Superior temporal gyrus (tissue), 1 donor: Measurements from ENCODE around the gene KCNE4.
"Not testable (repeated sequence)": the region's sequence is repeated elsewhere in the genome, so short reads cannot be mapped to it uniquely, and the experiment has no call there.

Experiments
- DNase-seq: peaks from one replicate; pipeline ENCODE4 v3.0.0-alpha.2; 2016; ENCODE audit errors: extremely low spot score

Gene KCNE4

DNA sequence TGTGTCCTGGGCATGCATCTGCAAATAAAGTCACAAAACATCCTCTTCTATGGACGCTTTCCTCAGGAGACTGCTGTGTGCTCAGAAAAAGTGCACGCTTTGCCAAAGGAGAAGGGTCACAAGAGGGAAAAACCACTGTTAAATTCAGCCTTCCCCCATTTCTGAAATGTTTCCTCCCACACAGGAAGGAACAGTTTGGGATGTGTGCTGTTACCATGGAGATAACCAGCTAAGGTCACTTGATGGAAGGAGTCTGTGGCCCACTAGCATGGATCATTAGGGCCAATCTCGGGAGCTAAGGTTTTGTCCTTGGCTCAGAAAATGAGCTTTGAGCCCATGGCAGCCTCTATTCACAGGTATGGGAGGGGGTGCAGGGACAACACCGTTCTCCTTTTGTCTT, 5.6 kb downstream of the KCNE4 start:
- DNase-seq: no peak

DNA sequence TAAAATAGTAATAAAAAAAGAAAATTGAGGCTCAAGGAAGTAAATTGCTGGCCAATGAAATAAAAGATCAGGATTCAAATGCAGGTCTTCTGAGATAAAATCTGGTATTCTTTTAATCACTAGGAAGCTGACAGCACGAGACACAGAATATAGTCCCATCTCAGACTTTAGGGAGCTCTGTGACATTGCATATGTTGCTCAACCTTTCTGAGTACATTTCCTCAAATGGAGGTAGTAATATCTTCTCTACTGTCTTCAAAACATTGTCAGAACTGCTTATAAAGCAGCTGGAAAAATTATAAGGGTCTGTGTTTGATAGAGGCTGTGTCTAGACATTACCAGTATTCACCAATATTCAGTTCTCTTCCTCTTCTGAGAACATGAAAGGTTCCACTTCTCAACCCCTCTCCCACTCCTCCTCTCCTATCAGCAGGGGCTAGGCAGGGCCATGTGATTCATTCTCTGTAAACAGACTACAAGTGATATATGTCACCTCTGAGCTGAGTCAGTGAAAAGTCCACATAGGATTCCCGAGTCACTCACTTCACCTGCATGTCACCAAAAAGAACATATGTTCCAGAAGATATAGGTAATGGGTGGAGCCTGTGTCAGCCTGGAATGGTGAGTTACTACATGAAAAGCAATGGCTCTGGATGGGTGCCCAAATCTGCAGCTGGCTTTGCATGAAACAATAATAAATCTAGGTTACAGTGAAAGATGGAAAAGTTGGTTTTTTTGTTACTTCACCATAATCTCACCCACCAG, 7.1 kb downstream of the KCNE4 start:
- no peak for DNase-seq

DNA sequence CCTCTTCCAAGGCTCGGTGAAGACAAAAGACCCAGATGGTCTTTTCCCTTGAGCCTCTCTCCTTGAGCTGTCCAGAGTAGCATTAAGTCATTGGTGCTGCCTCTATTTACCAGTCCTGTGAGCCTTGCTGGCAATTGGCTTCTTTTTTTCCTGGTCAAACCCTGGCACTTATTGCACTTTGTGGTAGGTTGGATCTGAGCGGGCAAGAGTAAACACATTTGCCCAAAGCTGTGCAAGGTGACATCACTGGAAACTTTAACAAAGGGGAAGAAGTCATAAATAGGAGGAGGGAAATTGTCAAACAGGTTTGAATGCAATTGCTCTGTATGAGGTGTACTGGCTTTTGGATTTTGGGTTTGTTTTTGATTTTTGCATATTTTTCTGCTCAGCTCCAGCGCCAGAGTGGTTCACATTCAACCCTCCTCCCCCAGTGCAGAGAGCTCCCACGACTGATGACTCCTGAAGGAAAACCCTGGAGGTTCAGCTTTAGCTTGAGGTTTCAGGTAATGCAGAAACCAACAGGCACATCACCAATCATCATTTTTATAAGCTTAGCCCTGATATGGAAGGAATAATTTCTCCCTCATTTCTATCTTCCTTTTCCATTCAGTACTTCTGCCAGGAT, 8.3 kb downstream of the KCNE4 start:
- DNase-seq: no peak

DNA sequence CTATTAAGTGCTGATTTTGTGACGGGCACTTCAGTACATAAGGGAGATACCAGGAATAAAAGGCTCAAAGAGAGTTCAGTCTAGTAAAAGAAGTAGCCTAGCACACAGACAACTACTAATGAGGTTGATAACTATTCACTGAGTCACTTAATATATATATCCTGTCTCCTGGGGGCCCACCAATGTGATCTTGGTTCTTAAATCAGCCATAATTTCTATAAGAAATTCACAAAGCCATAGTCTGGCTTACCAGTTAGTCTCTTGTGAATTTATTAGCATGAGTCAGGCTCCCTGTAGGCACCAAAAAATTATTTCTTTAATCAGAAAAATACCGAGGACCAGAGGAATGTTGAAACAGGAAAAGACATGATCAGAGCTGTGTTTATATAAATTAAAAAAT, 10.4 kb downstream of the KCNE4 start:
- no peak for DNase-seq

DNA sequence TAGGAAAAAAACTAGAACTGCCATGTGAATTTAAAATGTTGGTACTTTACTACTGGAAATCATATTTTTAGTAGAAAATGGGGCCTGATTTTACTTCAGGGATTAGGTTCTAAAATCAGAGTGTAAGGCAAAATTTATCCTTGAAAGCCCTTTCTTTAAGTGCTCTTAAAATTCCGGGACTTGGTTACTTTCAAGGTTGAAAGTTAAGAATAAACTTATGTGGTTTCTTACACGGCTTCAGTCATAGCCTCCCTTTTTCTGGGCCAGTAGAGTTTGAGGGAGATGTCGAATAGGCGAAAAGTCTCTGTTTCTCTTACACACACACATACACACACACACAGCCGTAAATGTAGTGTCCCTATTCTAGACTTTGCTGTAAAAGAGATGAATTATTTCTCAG, 13.1 kb downstream of the KCNE4 start:
- no peak for DNase-seq

DNA sequence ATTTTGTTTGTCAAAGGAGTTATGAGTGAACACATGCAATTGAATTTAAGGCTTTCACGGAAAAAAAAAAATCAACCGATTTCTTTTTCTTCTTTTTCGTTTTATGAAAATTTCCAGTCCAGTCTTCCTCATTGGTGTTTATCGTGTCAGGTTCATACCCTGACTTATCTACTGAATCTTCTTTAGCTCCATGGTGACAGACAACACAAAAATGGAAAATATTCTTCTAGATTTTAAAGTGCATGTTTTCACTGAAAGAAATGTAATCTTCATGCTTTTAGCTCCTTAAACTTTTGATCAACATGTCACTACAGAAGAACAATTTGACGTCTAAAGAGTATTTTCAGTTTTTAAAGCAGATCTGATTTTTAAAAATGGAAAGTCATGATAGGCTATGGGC, 14.7 kb downstream of the KCNE4 start:
- no peak for DNase-seq

DNA sequence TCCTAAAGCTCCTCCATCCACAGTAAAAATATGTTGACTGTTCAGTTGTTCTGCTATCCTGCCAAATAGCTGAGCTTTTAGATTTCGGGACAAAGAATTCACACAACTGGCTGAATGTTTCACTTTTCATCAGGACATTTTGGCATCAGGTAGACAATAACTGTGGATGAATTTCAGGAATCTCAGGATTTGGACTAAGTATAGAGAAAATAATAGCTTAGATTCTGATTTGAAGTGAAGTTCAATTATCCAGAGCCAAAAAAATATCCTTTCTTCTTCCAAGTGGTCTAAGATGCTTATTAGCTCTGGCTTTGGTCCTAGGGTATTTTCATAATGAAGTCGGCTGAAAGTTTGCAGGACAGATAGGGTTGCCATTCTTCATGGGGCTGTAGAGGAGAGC, 16.1 kb downstream of the KCNE4 start:
- DNase-seq: no peak

DNA sequence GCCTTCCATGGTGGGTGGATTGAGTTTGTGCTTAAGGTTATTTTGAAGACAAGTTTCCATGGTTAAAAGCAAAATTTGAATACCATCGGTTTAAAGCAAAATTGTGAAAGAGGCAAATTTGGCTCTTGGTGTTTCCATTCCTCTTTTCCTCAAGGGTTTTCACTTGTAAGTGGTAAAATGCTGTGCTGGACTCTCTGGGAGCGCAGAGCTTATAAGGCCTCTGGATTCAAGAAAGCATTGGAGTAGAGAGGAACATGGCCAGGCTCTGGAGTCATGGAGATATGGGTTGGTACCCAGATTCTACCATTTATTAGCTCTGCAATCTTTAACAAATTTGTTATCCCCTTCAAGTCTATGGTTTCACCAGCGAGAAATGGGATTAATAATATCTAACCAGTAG, 17.5 kb downstream of the KCNE4 start:
- DNase-seq: no peak

DNA sequence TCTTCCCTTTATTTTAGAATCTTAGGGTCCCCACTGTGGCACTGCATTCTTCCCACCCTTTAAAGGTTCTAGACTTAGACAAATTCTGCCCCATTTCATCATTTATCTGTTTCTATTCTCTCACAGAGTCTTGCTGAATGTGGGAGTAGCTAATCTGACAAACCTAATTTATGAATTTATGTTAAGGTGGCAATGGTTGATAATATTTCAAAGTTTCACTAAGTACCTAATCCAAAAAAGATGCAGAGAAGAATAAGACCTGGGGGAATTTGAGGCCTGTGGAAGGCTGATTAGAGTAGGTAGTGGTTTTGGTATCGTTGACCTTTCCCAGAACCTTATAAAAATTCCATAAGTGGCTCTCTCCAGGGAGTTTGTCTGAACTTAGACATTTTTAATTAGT, 18.0 kb downstream of the KCNE4 start:
- DNase-seq: no peak

DNA sequence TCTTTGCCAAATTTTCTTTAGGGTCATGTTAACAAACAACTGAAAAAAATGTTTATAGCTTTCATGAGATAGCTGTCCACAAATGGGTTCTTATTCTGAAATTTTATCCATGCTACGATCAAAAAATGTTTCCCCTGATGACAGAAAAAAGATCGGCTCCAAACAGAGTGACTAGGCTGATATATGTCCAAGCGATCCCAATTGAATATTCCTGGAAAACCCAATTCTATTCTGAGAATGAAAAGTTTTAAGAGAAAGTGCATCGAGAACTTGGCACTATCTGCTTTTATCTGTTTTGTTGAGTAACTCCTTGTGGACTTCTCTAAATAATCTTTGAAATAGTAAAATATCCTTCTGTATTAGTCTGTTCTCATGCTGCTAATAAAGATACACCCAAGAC, 19.1 kb downstream of the KCNE4 start:
- DNase-seq: no peak

DNA sequence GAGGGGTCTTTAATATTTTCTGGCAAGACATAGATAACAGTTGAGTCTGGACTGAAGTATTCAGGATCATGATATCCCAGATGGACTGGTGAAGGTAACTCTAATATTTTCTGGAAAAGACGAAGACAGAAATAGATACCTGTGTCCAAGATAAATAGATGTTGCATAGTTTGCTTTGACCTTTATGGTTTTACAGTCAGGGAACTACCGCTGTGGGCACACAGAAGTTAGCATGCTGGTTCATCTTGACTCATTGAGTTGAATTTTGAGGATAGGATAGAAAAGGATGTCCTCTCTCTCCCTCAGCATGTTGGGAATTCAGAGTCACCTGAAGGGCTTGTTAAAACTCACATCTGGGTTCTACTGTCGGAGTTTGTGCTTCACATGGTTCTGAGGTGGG, 20.8 kb downstream of the KCNE4 start:
- no peak for DNase-seq

DNA sequence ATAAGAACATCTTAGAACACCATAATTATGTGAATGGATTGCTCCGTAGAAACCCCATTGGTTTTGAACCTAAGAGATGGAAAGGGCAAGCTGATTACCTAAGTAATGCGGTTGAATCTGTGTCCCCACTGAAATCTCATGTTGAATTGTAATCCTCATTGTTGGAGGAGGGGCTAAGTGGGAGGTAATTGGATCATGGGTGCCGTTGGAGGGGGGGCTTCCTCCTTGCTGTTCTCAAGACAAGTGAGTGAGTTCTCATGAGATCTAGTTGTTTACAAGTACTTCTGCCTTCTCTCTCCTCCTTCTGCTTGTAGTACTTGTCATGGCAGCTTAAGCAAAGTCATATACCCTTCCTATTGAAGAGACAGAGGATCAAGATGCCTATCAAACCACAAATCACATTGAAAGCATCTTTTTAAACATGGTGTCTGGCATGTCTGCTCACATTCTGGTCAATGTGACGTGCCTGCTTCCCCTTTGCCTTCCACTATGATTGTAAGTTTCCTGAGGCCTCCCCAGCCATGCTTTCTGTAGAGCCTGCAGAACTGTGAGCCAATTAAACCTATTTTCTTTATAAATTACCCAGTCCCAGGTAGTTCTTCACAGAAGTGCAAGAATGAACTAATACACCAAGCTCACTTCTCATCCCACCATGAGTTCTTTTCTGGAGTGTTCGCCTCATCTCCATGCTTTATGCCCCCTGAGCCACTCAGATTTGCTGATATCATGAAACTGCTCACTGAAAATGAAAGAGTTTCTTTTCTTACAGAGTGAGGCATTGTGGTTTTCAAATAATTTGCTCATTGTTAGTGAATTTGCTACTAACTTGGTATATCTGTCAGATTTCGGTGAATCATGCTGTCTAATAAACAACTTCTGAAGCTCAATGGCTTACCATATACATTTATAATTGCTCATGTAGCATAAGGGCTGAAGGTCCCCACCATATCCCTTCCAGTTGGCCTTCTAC, 23.6 kb downstream of the KCNE4 start:
- DNase-seq: no peak

DNA sequence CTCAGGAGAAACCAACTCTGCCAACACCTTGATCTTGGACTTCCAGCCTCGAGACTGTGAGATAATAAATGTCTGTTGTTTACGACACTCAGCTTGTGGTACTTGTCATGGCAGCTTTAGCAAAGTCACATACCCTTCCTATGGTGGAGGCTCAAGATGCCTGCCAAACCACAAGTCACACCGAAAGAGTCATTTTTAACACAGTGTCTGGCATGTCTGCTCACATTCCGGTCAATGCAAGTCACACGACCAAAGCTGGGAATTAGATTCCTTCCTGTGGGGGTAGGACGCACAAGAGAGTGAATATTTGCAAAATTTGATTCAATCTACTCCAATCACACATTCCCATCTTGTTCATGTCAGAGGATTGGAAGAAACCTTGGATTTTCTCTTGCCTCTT, 24.6 kb downstream of the KCNE4 start:
- DNase-seq: no peak

DNA sequence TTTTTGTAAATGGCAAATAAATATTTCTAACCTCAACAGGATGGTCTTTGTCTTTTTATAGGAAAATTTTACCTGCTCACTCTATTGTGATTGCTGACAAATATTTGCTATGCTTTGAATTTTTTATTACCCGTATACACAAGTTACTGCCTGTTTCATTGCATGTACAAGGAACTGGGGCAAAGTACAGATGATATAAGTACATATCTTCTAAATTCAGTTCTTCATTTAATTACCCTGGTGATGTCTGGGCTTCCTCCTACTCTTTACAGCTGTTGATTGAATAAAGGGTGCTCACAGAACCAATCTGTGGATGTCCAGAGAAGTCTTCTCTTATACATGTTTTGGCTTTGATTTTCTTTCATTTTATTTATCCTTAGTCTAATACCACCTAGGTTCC, 26.5 kb downstream of the KCNE4 start:
- no peak for DNase-seq

DNA sequence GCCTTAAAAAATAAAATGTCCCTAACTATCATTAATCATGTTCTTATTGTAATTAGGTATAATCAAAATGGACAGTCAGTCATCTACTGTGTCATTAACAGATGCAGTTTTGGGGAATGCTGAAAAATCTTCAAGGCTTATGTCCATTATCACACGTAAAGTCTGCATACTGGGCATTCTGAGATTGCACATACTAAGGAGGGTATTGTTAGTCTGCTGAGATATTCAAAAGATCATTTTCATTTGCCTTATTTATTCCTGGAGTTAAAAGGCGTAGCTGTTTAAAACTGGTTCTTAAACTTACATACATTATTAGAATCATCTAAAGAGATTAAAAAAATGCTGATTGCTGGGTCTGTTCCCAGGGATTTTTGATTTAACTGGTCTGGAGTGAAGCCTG, 27.4 kb downstream of the KCNE4 start:
- DNase-seq: no peak

DNA sequence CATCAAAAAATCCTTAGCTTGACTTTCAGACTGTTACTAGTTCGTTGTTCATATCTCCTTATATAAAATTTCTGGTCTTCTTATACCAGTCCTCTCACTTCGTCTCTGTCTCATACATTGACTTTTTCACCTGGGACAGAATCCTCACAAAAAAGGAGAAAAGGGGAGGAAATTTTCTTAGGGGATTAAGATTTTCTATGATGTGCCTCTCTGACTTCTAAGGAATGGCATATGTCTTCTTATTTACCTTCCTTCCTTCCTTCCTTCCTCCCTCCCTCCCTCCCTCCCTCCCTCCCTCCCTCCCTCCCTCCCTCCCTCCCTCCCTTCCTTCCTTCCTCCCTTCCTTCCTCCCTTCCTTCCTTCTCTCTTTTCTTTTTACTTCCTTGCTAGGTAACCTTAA, 27.9 kb downstream of the KCNE4 start:
- no peak for DNase-seq

DNA sequence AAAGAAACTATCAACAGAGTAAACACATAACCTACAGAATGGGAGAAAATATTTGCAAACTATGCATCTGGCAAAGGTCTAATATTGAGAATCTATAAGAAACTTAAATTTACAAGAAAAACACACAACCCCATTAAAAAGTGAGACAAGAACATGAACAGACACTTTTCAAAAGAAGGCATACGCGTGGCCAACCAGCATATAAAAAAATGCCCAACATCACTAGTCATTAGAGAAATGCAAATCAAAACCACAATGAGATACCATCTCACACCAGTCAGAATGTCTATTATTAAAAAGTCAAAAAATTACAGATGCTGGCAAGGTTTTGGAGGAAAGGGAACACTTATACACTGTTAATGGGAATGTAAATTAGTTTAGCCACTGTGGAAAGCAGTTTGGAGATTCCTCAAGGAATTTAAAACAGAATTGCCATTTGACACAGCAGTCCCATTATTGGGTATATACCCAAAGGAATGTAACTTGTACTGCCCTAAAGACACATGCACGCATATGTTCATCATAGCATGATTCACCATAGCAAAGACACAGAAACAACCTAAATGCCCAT, 28.9 kb downstream of the KCNE4 start:
- DNase-seq: not testable (repeated sequence)

DNA sequence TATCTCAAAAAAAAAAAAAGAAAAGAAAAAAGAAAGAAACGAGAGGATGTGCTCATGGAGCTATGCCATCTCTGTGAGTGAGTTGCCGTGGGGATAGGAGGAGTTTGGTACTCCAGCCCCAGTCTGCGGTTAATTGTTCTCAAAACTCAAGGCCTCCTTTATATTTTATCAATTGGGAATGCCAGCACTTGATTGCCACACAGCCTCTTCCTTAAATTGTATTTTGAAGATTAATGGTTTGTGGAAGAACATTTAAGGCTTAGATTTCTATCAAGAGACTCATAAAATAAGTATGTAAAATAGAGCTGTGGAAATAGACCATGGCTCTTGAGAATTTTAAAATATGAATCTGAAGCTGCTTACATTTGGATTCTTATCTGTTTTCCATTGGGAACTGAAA, 29.8 kb downstream of the KCNE4 start:
- DNase-seq: no peak

DNA sequence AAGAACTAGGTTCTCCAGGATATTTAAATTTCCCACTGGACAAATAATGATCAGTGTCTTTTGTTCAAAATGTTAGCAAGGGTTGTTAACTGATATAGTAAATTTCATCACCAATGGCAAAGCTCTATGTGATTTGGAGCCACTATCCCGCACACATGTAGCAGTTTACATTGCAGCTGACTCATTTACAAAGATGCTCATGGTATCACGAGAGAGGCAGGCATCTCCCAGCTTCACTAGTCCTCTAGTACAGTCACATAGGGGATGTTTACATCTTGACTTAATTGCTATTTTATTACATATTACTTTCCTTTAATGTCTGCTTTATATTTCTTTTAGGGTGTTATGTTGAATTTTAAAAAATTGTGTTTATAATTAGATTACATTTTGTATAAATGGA, 30.7 kb downstream of the KCNE4 start:
- no peak for DNase-seq

DNA sequence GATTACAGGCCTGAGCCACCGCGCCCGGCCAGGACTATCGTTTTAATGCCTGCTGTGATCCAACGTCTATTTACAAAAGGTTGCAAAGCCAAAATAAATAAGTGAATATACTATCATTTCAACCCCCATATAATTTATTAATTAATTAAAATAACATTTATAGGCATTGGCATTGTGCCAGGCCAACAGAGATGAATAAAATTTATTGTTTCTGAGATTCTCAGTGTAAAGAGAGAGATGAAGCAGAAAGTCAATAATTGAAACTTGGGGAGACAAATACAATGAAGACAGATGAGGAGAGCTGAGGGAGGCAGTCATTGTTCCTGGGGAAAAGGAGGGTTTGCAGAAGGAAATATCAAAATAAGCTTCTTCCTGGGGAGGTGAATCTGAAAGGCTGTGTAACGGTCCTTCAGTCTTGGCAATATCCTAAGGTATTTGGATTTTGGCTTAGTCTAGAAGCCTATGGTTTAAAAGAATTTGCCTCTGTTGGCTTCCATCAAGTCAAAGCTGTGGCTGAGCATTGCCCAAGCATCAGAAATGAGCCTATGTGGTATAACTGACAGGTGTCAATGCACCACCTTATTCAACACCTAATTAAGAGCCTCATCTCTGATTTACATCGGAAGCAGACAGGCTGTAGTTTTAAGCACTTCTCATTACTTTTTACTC, 31.5 kb downstream of the KCNE4 start:
- DNase-seq: no peak

DNA sequence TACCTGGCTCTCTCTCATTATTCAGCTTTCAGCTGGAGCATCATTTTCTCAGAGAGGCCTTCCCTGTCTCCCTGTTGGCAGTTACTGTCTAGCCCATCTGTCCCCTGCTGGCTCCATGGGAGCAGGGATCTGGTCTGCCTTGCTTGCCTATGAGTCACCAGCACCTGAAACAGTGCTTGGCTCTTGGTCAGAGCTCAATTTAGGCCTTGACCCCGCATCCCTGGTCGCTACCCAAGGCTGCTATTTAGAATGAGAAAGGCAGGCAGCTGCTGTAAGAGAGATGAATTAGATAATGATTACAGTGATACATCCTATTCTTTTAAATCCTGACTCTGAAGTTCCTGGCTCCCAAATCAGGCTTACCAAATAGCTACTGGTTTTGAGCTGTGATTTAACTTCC, 32.9 kb downstream of the KCNE4 start:
- DNase-seq: peak; percentile 16
